ENCODE data around the gene COL5A3.

DNA sequence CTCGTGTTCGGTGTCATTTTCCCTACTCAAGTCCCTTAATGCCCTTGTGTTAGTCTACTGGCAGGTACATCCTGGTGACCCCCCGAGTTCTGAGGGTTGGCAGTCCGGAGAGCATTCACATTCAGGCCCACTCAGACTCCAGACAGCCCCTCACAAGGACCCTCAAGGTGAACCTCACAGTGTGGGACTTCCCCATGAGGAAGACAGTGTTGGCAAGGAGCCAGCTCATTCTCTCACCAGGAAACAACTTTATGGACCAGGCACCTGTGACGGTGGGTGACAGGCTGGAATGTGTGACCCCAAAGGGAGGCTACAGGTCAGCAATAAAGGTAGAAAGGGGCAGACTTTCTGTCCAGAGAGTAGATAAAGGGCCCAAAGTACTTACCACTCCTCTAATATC, 27.5 kb upstream of the COL5A3 start:
- TF ChIP-seq, protein P1, sequence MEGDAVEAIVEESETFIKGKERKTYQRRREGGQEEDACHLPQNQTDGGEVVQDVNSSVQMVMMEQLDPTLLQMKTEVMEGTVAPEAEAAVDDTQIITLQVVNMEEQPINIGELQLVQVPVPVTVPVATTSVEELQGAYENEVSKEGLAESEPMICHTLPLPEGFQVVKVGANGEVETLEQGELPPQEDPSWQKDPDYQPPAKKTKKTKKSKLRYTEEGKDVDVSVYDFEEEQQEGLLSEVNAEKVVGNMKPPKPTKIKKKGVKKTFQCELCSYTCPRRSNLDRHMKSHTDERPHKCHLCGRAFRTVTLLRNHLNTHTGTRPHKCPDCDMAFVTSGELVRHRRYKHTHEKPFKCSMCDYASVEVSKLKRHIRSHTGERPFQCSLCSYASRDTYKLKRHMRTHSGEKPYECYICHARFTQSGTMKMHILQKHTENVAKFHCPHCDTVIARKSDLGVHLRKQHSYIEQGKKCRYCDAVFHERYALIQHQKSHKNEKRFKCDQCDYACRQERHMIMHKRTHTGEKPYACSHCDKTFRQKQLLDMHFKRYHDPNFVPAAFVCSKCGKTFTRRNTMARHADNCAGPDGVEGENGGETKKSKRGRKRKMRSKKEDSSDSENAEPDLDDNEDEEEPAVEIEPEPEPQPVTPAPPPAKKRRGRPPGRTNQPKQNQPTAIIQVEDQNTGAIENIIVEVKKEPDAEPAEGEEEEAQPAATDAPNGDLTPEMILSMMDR (IDR thresholded peaks at IDR 0.05), result no peak
- no peak for TF ChIP-seq POLR2A (IDR thresholded peaks at IDR 0.05)
